ENCODE data around the gene DAZAP2.

DAZAP2 gene, protein sequence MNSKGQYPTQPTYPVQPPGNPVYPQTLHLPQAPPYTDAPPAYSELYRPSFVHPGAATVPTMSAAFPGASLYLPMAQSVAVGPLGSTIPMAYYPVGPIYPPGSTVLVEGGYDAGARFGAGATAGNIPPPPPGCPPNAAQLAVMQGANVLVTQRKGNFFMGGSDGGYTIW

GRCh38 chr12:51238510-51239334, at the start of gene DAZAP2:
DAZAP2 (plus strand) TSS chr12:51238826; CDS start chr12:51238908, 82 bp downstream.
- no peak for FAIRE-seq

- no peak for FAIRE-seq
Measured at GRCh38 chr12:51189790-51190355, 48.8 kb upstream of the DAZAP2 start.

DNA sequence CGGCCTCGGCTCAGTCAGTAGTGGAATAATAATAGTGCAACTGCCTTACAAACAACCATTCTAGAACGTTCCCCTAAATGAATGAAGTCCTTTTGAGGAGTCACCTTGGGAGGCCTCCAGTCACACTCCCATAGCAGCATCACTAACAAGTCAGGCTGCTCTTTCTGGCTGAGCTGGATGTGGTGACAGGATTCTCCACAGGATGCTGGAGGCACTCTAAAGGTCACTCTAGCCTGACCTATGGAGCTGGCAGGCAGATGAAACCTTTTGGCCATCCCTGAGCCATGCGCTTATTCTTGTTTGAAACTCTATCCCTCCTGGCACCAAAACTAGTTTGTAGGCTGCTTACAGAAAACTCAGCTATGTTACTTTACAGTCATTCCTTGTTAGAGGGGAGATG, 47.8 kb upstream of the DAZAP2 start:
- no peak for FAIRE-seq

DNA sequence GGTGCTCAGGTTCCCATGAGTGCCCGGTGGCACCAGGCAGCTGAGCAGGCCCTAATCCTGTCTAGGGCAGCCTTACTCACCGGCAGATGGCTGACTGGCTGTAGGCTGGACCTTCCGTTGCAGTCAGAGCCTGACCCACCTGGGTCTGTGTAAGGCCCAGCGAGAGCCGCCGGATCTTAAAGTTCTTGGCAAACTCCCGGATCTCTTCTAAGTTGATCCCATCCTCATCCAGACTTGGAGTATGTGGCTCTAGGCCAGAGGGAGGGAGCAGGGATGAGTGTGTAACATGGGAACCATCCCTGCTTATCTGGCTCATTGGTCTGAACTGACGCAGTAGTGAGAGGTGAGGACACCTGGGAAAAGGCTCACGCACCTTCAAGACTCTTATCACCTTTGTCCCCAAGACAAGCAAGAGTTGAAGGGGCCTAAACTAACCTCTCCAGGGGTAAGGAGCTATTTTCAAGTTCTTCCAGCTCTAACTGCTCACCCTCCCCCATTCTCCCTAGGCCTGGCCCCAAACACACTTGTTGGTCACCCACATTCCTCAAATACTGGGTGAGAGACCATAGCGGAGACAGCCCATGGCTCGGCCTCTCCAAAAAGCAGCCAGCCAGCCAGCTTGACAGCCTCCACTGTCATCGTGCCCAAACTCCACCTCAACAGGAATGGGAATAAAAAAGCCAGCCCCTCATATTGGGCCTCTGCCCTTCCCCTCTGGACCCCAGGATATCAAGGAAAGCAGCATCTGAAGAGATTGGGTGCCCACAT, 46.9 kb upstream of the DAZAP2 start:
- no peak for FAIRE-seq

DNA sequence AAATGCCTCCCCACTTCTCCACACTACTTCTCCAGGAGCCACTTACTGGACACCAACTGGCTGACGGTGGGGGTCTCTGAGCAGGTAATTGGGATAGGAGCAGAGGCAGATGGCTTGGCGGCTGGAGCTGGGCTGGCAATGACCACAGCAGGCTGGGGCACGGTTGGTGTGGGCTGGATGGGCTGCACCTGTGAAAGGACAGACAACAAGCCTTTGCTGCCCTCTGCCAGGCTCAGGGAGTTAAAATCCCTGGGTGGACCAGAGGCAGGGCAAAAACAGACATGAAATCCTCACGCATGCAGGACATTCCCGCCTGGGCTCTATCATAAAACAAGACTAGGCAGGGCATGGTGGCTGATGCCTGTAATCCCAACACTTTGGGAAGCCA, 46.3 kb upstream of the DAZAP2 start:
- FAIRE-seq: no peak

DNA sequence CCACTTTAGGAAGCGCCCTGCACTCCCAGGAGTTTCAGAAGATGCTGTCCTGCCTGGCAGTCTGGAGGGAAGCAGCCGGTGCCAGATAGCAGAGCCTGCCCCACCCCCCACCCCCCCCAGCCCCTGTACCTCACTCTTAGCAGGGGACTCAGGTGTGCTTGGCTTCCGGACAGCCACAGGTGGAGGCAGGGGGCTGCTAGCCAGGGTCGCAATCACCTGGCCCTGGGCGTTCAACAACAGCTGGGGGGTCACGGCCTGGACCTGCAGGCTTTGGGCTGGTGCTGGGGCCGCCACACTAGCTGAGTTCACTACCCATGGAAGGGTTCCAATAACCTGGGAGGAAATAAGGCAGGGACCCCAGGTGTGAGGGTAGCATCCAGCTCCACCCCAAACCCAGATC, 42.8 kb upstream of the DAZAP2 start:
- no peak for FAIRE-seq

DNA sequence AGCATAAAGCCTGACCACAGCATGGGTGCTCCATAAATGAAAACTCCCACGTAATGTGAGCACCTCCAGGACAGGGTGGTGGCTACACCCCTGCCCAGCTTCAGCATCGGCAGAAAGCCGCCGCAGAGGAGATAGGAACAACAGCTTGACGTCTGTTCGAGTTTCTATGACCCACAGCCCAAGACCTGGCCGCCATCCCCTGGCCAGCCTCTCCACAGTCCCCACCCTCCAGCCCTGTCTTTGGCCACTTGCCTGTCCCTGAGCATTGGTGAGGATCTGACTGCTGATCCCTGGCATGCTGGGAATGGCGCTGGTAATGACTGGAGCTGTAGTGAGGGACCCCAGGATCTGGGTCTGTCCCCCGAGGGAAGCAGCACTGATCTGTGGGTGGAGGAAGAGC, 42.1 kb upstream of the DAZAP2 start:
- no peak for FAIRE-seq

- FAIRE-seq: no peak
Measured at GRCh38 chr12:51197736-51198567, 40.7 kb upstream of the DAZAP2 start.

GRCh38 chr12:51198568-51199365, 39.9 kb upstream of the DAZAP2 start:
- FAIRE-seq: no peak

DNA sequence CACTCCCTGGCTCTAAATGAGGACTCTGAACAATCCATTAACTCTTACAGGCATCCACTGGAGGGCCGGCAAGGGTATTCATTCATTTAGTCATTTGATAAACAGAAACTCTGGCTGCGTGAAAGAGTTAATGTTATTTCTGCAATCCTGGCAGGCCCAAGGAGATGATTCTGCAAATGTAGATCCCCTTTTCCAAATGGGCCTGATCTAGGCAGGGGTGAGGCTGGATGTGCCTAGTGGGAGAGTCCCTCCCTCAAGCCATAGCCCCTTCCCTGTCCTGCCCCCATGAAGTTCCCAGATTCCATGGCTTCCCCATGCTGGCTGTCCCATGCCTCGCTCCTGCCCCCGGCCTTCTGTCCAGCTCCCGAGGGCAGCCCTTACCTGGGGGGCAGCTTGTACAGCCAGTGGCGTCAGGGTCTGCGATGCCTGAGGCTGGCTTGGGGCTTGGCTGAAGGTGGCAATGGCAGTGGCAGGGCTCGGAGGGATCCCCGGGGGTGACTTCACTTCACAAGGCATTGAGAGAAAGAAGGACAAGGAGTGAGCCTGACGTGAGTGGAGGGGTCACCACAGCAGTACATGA, 39.2 kb upstream of the DAZAP2 start:
- no peak for FAIRE-seq

- no peak for FAIRE-seq
Measured at GRCh38 chr12:51200156-51200555, 38.5 kb upstream of the DAZAP2 start.

GRCh38 chr12:51200806-51201205, 37.8 kb upstream of the DAZAP2 start:
- no peak for FAIRE-seq

- FAIRE-seq: no peak
Measured at GRCh38 chr12:51202718-51203117, 35.9 kb upstream of the DAZAP2 start.

DNA sequence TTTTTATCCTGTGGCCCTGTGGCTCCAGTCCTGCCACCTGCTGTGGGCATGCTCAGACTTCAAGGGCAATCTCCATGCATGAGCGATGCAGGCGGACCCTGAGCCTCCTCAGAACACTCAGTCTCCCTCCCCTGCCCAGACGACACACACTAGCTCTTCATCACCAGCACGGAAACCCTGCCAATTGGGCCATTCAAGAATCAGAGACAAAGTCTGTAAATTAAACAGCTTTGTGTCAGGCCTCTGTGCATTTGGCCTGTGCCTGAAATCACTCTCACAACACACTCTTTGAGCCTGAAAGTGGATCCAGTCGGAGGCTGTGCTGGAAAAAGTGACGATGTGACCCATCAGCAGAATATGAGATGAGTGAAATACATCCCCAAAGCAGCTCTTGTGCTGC, 33.3 kb upstream of the DAZAP2 start:
- no peak for FAIRE-seq

- no peak for FAIRE-seq
Measured at GRCh38 chr12:51208016-51208660, 30.5 kb upstream of the DAZAP2 start.

- FAIRE-seq: no peak
Measured at GRCh38 chr12:51209259-51209658, 29.4 kb upstream of the DAZAP2 start.

DNA sequence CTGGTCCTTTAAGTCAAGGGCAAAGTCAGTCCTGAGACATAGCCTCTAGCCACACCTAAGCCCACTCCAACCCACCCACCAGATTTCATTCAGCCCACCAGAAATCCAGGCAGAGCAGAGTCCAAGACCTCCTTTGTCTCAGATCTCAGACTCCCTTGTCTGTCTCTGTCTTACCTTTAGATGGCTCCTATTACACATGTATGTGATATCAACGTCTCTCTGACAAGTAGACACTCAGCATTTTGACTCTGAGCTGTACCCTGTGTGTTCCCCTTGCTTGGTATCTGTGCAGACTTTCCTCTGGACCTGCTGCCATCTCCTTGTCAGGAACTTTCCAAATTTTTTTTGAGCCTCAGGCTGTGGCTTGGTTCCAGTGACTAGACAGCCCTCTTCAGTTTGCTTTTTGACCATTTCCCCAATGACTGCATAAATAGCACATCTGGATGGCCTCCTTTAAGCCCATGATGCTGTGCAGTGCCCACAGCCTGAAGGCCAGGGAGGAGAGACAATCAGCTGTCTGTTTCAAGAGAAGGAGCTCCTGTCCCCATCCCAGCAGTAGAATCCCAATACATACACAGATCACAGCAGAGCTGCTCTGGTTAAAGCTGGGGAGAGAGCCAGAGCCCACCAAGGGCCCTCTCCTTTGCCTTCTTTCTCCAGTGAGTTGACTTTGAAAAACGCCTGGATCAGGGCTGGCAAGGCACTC, 27.8 kb upstream of the DAZAP2 start:
- no peak for FAIRE-seq

- FAIRE-seq: no peak
Measured at GRCh38 chr12:51214895-51215294, 23.7 kb upstream of the DAZAP2 start.

- no peak for FAIRE-seq
Measured at GRCh38 chr12:51216642-51217041, 22.0 kb upstream of the DAZAP2 start.

All from A204.1 (cell line).